Measurements from ENCODE around the gene TMEM168. TPM values are rescaled to one million over a fixed set of nuclear protein-coding genes. Genes with fewer than 3 reads are reported as not detected.

Gene TMEM168
- total RNA-seq, 2 donors from 2014 or later = 14.9 to 16.5 TPM

- Mint-ChIP-seq H3K4me3 (peak overlapping the region; percentile 81), H3K36me3 (ENCODE audit: low read depth) (peaks cover 10% of the 10 kb centered on the region), H3K27ac (peak overlapping the region; percentile 96), H3K9me3 (no peaks in the 10 kb centered on the region), H3K4me1 (peaks cover 13% of the 10 kb centered on the region), H3K27me3 (ENCODE audit: insufficient read depth) (no peaks in the 10 kb centered on the region)
- Histone ChIP-seq H3K27ac (ENCODE audit: low read depth, low read length) (no peak overlapping the region), H3K4me1 (ENCODE audit: control insufficient read depth, insufficient read depth, low read length) (no peaks in the 10 kb centered on the region), H3K4me3 (ENCODE audit: low read length) (peak overlapping the region; percentile 96), H3K9ac (ENCODE audit: extremely low read depth, low read length, poor library complexity, severe bottlenecking) (peak overlapping the region; percentile 71), H3K36me3 (ENCODE audit: control insufficient read depth, insufficient read depth, low read length) (peaks cover 1% of the 10 kb centered on the region), H3K27me3 (ENCODE audit: control insufficient read depth, insufficient read depth, low read length, poor library complexity, severe bottlenecking) (no peaks in the 10 kb centered on the region), H3K9me3 (ENCODE audit: control insufficient read depth, low read length) (no peaks in the 10 kb centered on the region)
- DNase-seq = no peak
- 10 to 17% methylated on average over 2 of the region's 2 CpGs for WGBS, 2 experiments (ENCODE audit: insufficient coverage in 1 of 2, insufficient read length in 1 of 2)
- TF ChIP-seq CTCF (conservative IDR thresholded peaks at IDR 0.05) = no peak
These were observed 758 bp downstream of the TMEM168 start for GRCh38 chr7:112789453-112789816.

GRCh38 chr7:112788778-112789343 lies 1.3 kb downstream of the TMEM168 start:
- peak overlapping the region; percentile 81 for H3K4me3 Mint-ChIP-seq

GRCh38 chr7:112784603-112785002 lies 5.6 kb downstream of the TMEM168 start:
- no peak overlapping the region for H3K27ac ChIP-seq (ENCODE audit: low read depth, low read length)
- WGBS, 2 experiments (ENCODE audit: insufficient coverage in 1 of 2, insufficient read length in 1 of 2) = 93 to 98% methylated on average over 3 to 5 of the region's 6 CpGs
- Mint-ChIP-seq H3K36me3 (ENCODE audit: low read depth) (peaks cover 22% of the 10 kb centered on the region), H3K27ac (no peak overlapping the region), H3K4me1 (peaks cover 26% of the 10 kb centered on the region), H3K9me3 (no peaks in the 10 kb centered on the region), H3K4me3 (no peak overlapping the region), H3K27me3 (ENCODE audit: insufficient read depth) (no peaks in the 10 kb centered on the region)
- H3K4me3 ChIP-seq (ENCODE audit: low read length) = no peak overlapping the region
- TF ChIP-seq CTCF (conservative IDR thresholded peaks at IDR 0.05) = no peak
- no peaks in the 10 kb centered on the region for H3K27me3 ChIP-seq (ENCODE audit: control insufficient read depth, insufficient read depth, low read length, poor library complexity, severe bottlenecking)
- no peak overlapping the region for H3K9ac ChIP-seq (ENCODE audit: extremely low read depth, low read length, poor library complexity, severe bottlenecking)
- H3K4me1 ChIP-seq (ENCODE audit: control insufficient read depth, insufficient read depth, low read length) = no peaks in the 10 kb centered on the region
- no peaks in the 10 kb centered on the region for H3K9me3 ChIP-seq (ENCODE audit: control insufficient read depth, low read length)
- H3K36me3 ChIP-seq (ENCODE audit: control insufficient read depth, insufficient read depth, low read length) = peaks cover 12% of the 10 kb centered on the region
- no peak for DNase-seq

More at GRCh38 chr7:112788778-112789343, 1.3 kb downstream of the TMEM168 start:
- Histone ChIP-seq H3K9me3 (ENCODE audit: control insufficient read depth, low read length) (no peaks in the 10 kb centered on the region), H3K4me1 (ENCODE audit: control insufficient read depth, insufficient read depth, low read length) (no peaks in the 10 kb centered on the region), H3K9ac (ENCODE audit: extremely low read depth, low read length, poor library complexity, severe bottlenecking) (peak overlapping the region; percentile 71), H3K4me3 (ENCODE audit: low read length) (peak overlapping the region; percentile 96), H3K27ac (ENCODE audit: low read depth, low read length) (no peak overlapping the region), H3K36me3 (ENCODE audit: control insufficient read depth, insufficient read depth, low read length) (peaks cover 6% of the 10 kb centered on the region), H3K27me3 (ENCODE audit: control insufficient read depth, insufficient read depth, low read length, poor library complexity, severe bottlenecking) (no peaks in the 10 kb centered on the region)
- WGBS, 2 experiments (ENCODE audit: insufficient coverage in 1 of 2, insufficient read length in 1 of 2) = 91 to 92% methylated on average over 3 of the region's 3 CpGs
- Mint-ChIP-seq H3K27ac (no peak overlapping the region), H3K27me3 (ENCODE audit: insufficient read depth) (no peaks in the 10 kb centered on the region), H3K9me3 (no peaks in the 10 kb centered on the region), H3K36me3 (ENCODE audit: low read depth) (peaks cover 16% of the 10 kb centered on the region), H3K4me1 (peaks cover 13% of the 10 kb centered on the region)
- TF ChIP-seq CTCF (conservative IDR thresholded peaks at IDR 0.05) = no peak
- DNase-seq = no peak
